GM12891 (cell line): ENCODE measurements around the gene SASH1.

Source experiments
- POLR2A ChIP-seq: IDR thresholded peaks from 2 replicates; pipeline ENCODE4 v1.6.1; 2011; ENCODE audit warnings: low read depth, low read length, control low read depth
- TAF1 ChIP-seq: IDR thresholded peaks from 2 replicates; pipeline ENCODE4 v1.6.1; 2011; ENCODE audit warnings: low read depth, low read length, control low read depth

- TF ChIP-seq TAF1 = no peak
- TF ChIP-seq POLR2A = no peak
Measured at GRCh38 chr6:148367411-148368024, 24.9 kb downstream of the SASH1 start.
